HEK293 (cell line): Measurements from ENCODE around the gene MAP3K8.
A peak's percentile ranks its signal among the peaks of the same experiment; 100 is the strongest.

ENCODE experiments used
- HIC1 ChIP-seq: fragments of 450-650 bp; formaldehyde crosslinking; IDR thresholded peaks from 2 replicates; pipeline ENCODE4 v1.5.1; 2016; ENCODE audit warnings: missing biosample characterization, missing genetic modification characterization
- HOXC10 ChIP-seq: sonication (generic); formaldehyde crosslinking; IDR thresholded peaks from 2 replicates; pipeline ENCODE4 v1.8.1; 2023; ENCODE audit warnings: mild to moderate bottlenecking, missing genetic modification reagents
- KLF16 ChIP-seq: fragments of 450-650 bp; formaldehyde crosslinking; IDR thresholded peaks from 2 replicates; pipeline ENCODE4 v1.5.1; 2017; ENCODE audit warnings: missing biosample characterization, missing genetic modification characterization
- PATZ1 ChIP-seq: fragments of 450-650 bp; formaldehyde crosslinking; IDR thresholded peaks from 2 replicates; pipeline ENCODE4 v1.5.1; 2016; ENCODE audit warnings: missing biosample characterization, missing genetic modification characterization
- SALL2 ChIP-seq: fragments of 450-650 bp; formaldehyde crosslinking; IDR thresholded peaks from 2 replicates; pipeline ENCODE4 v1.5.0; 2017; ENCODE audit warnings: missing biosample characterization, mild to moderate bottlenecking, missing genetic modification characterization, borderline replicate concordance
- SCRT2 ChIP-seq: fragments of 450-650 bp; formaldehyde crosslinking; IDR thresholded peaks from 2 replicates; pipeline ENCODE4 v1.5.1; 2016; ENCODE audit warnings: missing biosample characterization, missing genetic modification characterization
- TRIM28 ChIP-seq: IDR thresholded peaks from 2 replicates; pipeline ENCODE4 v1.6.1; 2011; ENCODE audit warnings: low read length, control low read depth, borderline replicate concordance
- ZBTB17 ChIP-seq: fragments of 450-650 bp; formaldehyde crosslinking; IDR thresholded peaks from 2 replicates; pipeline ENCODE4 v1.5.1; 2016; ENCODE audit warnings: missing biosample characterization, missing genetic modification characterization
- ZBTB20 ChIP-seq: fragments of 450-650 bp; formaldehyde crosslinking; IDR thresholded peaks from 2 replicates; pipeline ENCODE4 v1.5.1; 2016; ENCODE audit warnings: missing biosample characterization, missing genetic modification characterization
- ZBTB8A ChIP-seq: fragments of 450-650 bp; formaldehyde crosslinking; IDR thresholded peaks from 2 replicates; pipeline ENCODE4 v1.5.1; 2016; ENCODE audit warnings: missing biosample characterization, missing genetic modification characterization
- ZFP69B ChIP-seq: fragments of 450-650 bp; formaldehyde crosslinking; IDR thresholded peaks from 2 replicates; pipeline ENCODE4 v1.5.1; 2016; ENCODE audit warnings: missing biosample characterization, missing genetic modification characterization
- ZNF10 ChIP-seq: fragments of 450-650 bp; formaldehyde crosslinking; IDR thresholded peaks from 2 replicates; pipeline ENCODE4 v1.5.1; 2017; ENCODE audit warnings: missing biosample characterization, missing genetic modification characterization
- ZNF112 ChIP-seq: fragments of 450-650 bp; formaldehyde crosslinking; IDR thresholded peaks from 2 replicates; pipeline ENCODE4 v1.5.0; 2017; ENCODE audit warnings: missing biosample characterization, missing genetic modification characterization
- ZNF114 ChIP-seq: fragments of 450-650 bp; formaldehyde crosslinking; IDR thresholded peaks from 2 replicates; pipeline ENCODE4 v1.5.0; 2017; ENCODE audit warnings: missing biosample characterization, missing genetic modification characterization
- ZNF157 ChIP-seq: fragments of 450-650 bp; formaldehyde crosslinking; IDR thresholded peaks from 2 replicates; pipeline ENCODE4 v1.5.1; 2016; ENCODE audit warnings: missing biosample characterization, missing genetic modification characterization
- ZNF19 ChIP-seq: fragments of 450-650 bp; formaldehyde crosslinking; IDR thresholded peaks from 2 replicates; pipeline ENCODE4; 2016; ENCODE audit warnings: missing biosample characterization, missing genetic modification characterization, low read depth
- ZNF202 ChIP-seq: fragments of 450-650 bp; formaldehyde crosslinking; IDR thresholded peaks from 2 replicates; pipeline ENCODE4 v1.5.1; 2016; ENCODE audit warnings: missing biosample characterization, missing genetic modification characterization, borderline replicate concordance
- ZNF214 ChIP-seq: fragments of 450-650 bp; formaldehyde crosslinking; IDR thresholded peaks from 2 replicates; pipeline ENCODE4 v1.5.1; 2017; ENCODE audit warnings: missing biosample characterization, mild to moderate bottlenecking, missing genetic modification characterization, borderline replicate concordance
- ZNF24 ChIP-seq: fragments of 450-650 bp; formaldehyde crosslinking; IDR thresholded peaks from 2 replicates; pipeline ENCODE4 v1.5.1; 2016; ENCODE audit warnings: missing biosample characterization, missing genetic modification characterization
- ZNF548 ChIP-seq: fragments of 450-650 bp; formaldehyde crosslinking; IDR thresholded peaks from 2 replicates; pipeline ENCODE4 v1.5.1; 2016; ENCODE audit warnings: missing biosample characterization, missing genetic modification characterization
- ZNF561 ChIP-seq: fragments of 450-650 bp; IDR thresholded peaks from 2 replicates; pipeline ENCODE4 v1.5.1; 2018; ENCODE audit warnings: missing biosample characterization, missing genetic modification characterization, borderline replicate concordance
- ZNF571 ChIP-seq: fragments of 450-650 bp; formaldehyde crosslinking; IDR thresholded peaks from 2 replicates; pipeline ENCODE4 v1.5.0; 2017; ENCODE audit warnings: missing biosample characterization, missing genetic modification characterization
- ZNF580 ChIP-seq: fragments of 450-650 bp; formaldehyde crosslinking; IDR thresholded peaks from 2 replicates; pipeline ENCODE4 v1.5.1; 2016; ENCODE audit warnings: missing biosample characterization, missing genetic modification characterization
- ZNF623 ChIP-seq: fragments of 450-650 bp; formaldehyde crosslinking; IDR thresholded peaks from 2 replicates; pipeline ENCODE4 v1.5.1; 2016; ENCODE audit warnings: missing biosample characterization, missing genetic modification characterization
- ZNF626 ChIP-seq: fragments of 450-650 bp; sonication (Bioruptor Pico); formaldehyde crosslinking; IDR thresholded peaks from 2 replicates; pipeline ENCODE4 v1.5.1; 2018; ENCODE audit warnings: missing biosample characterization, missing genetic modification characterization, inconsistent platforms
- ZNF654 ChIP-seq: fragments of 450-650 bp; formaldehyde crosslinking; IDR thresholded peaks from 2 replicates; pipeline ENCODE4 v1.5.1; 2016; ENCODE audit warnings: low read depth, missing biosample characterization, missing genetic modification characterization
- ZNF768 ChIP-seq: fragments of 450-650 bp; formaldehyde crosslinking; IDR thresholded peaks from 2 replicates; pipeline ENCODE4 v1.5.1; 2018; ENCODE audit warnings: missing biosample characterization, mild to moderate bottlenecking, missing genetic modification characterization
- ZNF785 ChIP-seq: fragments of 450-650 bp; formaldehyde crosslinking; IDR thresholded peaks from 2 replicates; pipeline ENCODE4 v1.5.1; 2016; ENCODE audit warnings: missing biosample characterization, missing genetic modification characterization
- ZSCAN23 ChIP-seq: fragments of 450-650 bp; formaldehyde crosslinking; IDR thresholded peaks from 2 replicates; pipeline ENCODE4 v1.5.1; 2016; ENCODE audit warnings: missing biosample characterization, missing genetic modification characterization
- TF ChIP-seq, protein P1 (sequence below): fragments of 450-650 bp; formaldehyde crosslinking; IDR thresholded peaks from 2 replicates; pipeline ENCODE4 v1.5.1; 2016; ENCODE audit warnings: missing biosample characterization, missing genetic modification characterization
- TF ChIP-seq, protein P2 (sequence below): fragments of 450-650 bp; formaldehyde crosslinking; IDR thresholded peaks from 2 replicates; pipeline ENCODE4 v1.5.1; 2016; ENCODE audit warnings: missing biosample characterization, missing genetic modification characterization
- TF ChIP-seq, protein P3 (sequence below): fragments of 450-650 bp; formaldehyde crosslinking; IDR thresholded peaks from 2 replicates; pipeline ENCODE4 v1.5.1; 2016; ENCODE audit warnings: missing biosample characterization, missing genetic modification characterization

Gene MAP3K8

DNA sequence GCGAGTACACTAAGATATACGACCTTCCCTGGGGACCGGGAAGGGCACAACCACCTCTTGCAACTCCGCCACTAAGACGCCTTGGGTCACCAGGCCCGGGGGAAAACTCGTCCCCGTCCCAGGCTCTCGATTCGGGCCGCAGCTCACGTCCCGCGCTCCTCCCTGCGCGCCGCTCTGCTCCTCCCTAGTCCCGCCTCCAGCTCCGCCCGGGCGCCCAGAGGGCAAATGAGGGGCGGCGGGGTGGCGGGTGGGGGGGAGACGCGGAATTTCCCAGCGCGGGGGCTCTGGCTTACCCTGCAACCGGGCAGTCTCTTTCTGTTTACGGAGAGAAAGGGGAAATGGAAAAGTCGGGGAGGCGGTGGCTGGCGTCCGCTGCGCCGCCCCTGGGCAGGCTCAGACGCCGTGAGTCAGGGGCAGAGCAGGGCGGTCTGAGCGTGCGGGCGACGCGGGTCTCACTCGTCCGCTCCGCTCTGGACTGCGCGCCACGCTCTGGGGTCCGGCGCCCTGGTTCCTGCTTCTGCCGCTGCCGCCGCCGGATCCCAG lies at the start of gene MAP3K8 (continued):
- TF ChIP-seq ZNF785 (tag by site-specific recombination) (no peak), ZNF561 (tag by site-specific recombination) (no peak), ZNF24 (tag by site-specific recombination) (no peak), ZNF114 (tag by site-specific recombination) (no peak), ZNF202 (tag by site-specific recombination) (no peak), HOXC10 (CRISPR knock-in tag) (no peak), ZNF580 (tag by site-specific recombination) (no peak), ZNF548 (tag by site-specific recombination) (no peak), ZNF112 (tag by site-specific recombination) (no peak), PATZ1 (peak; percentile 85), ZBTB20 (tag by site-specific recombination) (no peak; the same call in 1 of the 2 replicates), TRIM28 (no peak), ZNF214 (no peak), ZNF10 (tag by site-specific recombination) (no peak), ZNF19 (tag by site-specific recombination) (no peak), ZNF654 (tag by site-specific recombination) (no peak), SCRT2 (tag by site-specific recombination) (no peak), SALL2 (tag by site-specific recombination) (no peak), ZBTB8A (tag by site-specific recombination) (peak; percentile 84), ZBTB17 (tag by site-specific recombination) (no peak; the same call in 1 of the 2 replicates), ZSCAN23 (tag by site-specific recombination) (no peak), ZFP69B (tag by site-specific recombination) (no peak), ZNF571 (tag by site-specific recombination) (no peak), ZNF768 (tag by site-specific recombination) (no peak), ZNF157 (tag by site-specific recombination) (no peak), HIC1 (peak; percentile 75; the same call in 1 of the 2 replicates), ZNF626 (tag by site-specific recombination) (no peak), KLF16 (tag by site-specific recombination) (no peak), ZNF623 (tag by site-specific recombination) (no peak)
- TF ChIP-seq, protein P1, sequence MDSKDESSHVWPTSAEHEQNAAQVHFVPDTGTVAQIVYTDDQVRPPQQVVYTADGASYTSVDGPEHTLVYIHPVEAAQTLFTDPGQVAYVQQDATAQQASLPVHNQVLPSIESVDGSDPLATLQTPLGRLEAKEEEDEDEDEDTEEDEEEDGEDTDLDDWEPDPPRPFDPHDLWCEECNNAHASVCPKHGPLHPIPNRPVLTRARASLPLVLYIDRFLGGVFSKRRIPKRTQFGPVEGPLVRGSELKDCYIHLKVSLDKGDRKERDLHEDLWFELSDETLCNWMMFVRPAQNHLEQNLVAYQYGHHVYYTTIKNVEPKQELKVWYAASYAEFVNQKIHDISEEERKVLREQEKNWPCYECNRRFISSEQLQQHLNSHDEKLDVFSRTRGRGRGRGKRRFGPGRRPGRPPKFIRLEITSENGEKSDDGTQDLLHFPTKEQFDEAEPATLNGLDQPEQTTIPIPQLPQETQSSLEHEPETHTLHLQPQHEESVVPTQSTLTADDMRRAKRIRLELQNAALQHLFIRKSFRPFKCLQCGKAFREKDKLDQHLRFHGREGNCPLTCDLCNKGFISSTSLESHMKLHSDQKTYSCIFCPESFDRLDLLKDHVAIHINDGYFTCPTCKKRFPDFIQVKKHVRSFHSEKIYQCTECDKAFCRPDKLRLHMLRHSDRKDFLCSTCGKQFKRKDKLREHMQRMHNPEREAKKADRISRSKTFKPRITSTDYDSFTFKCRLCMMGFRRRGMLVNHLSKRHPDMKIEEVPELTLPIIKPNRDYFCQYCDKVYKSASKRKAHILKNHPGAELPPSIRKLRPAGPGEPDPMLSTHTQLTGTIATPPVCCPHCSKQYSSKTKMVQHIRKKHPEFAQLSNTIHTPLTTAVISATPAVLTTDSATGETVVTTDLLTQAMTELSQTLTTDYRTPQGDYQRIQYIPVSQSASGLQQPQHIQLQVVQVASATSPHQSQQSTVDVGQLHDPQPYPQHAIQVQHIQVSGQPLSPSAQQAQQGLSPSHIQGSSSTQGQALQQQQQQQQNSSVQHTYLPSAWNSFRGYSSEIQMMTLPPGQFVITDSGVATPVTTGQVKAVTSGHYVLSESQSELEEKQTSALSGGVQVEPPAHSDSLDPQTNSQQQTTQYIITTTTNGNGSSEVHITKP (tag by site-specific recombination), result peak; percentile 82
- TF ChIP-seq, protein P2, sequence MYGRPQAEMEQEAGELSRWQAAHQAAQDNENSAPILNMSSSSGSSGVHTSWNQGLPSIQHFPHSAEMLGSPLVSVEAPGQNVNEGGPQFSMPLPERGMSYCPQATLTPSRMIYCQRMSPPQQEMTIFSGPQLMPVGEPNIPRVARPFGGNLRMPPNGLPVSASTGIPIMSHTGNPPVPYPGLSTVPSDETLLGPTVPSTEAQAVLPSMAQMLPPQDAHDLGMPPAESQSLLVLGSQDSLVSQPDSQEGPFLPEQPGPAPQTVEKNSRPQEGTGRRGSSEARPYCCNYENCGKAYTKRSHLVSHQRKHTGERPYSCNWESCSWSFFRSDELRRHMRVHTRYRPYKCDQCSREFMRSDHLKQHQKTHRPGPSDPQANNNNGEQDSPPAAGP (tag by site-specific recombination), result peak; percentile 72
- TF ChIP-seq, protein P3, sequence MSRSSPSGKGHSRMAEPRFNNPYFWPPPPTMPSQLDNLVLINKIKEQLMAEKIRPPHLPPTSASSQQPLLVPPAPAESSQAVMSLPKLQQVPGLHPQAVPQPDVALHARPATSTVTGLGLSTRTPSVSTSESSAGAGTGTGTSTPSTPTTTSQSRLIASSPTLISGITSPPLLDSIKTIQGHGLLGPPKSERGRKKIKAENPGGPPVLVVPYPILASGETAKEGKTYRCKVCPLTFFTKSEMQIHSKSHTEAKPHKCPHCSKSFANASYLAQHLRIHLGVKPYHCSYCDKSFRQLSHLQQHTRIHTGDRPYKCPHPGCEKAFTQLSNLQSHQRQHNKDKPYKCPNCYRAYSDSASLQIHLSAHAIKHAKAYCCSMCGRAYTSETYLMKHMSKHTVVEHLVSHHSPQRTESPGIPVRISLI, result no peak
